Tibial artery (tissue), 4 donors: ENCODE measurements around the gene ASCL5.

ENCODE experiments used
- DNase-seq, 2 donors: peaks; one replicate each; pipeline ENCODE4 v3.0.0-alpha.2; 2019
- H3K27ac ChIP-seq, 2 donors: fragments of 200-600 bp; sonication (generic) in 1 of 2; 1 replicate in 1 of 2; 2 replicates in 1 of 2; pipeline ENCODE4 v1.5.1; 2018 to 2019; ENCODE audit warnings: mild to moderate bottlenecking in 1 of 2
- H3K27me3 ChIP-seq, 2 donors: fragments of 200-600 bp; sonication (generic) in 1 of 2; one replicate each; pipeline versions ENCODE4 v1.5.1 to v1.6.0; 2016 to 2019
- H3K36me3 ChIP-seq, 3 donors: fragments of 200-600 bp; sonication (generic) in 2 of 3; one replicate each; pipeline ENCODE4 v1.5.1; 2016 to 2019; ENCODE audit warnings: mild to moderate bottlenecking in 2 of 3
- H3K4me1 ChIP-seq, 4 donors: fragments of 200-600 bp; sonication (generic) in 2 of 4; 1 replicate in 3 of 4; 2 replicates in 1 of 4; pipeline ENCODE4 v1.5.1; 2016 to 2019
- H3K4me3 ChIP-seq, 2 donors: fragments of 200-600 bp; sonication (generic) in 1 of 2; 1 replicate in 1 of 2; 2 replicates in 1 of 2; pipeline ENCODE4 v1.5.1; 2018 to 2019; ENCODE audit warnings: mild to moderate bottlenecking in 2 of 2
- H3K9me3 ChIP-seq, 3 donors: fragments of 200-600 bp; sonication (generic) in 1 of 3; one replicate each; pipeline ENCODE4 v1.5.1; 2016 to 2019
- CTCF ChIP-seq, 2 experiments: fragments of 200-600 bp in 1 of 2; fragments of 450-650 bp in 1 of 2; IDR thresholded peaks; one replicate each; pipeline ENCODE4 v1.5.1; 2017 to 2019; ENCODE audit warnings: antibody characterized with exemption in 2 of 2, mild to moderate bottlenecking in 1 of 2, moderate library complexity in 1 of 2
- intact Hi-C: fragments of 100-400 bp; cut with DNase I; formaldehyde crosslinking; loops from one replicate; pipeline ENCODE4 v1.15.0; 2023; ENCODE audit warnings: low total_unique reads

Gene ASCL5

GRCh38 chr1:201146626-201147390 lies 19.8 kb upstream of the ASCL5 start:
- H3K36me3 ChIP-seq: peaks cover 31 to 96% (median 83%) of the 10 kb centered on the region in 3 donors

GRCh38 chr1:201145816-201146215 lies 18.8 kb upstream of the ASCL5 start:
- Histone ChIP-seq H3K4me3 (no peak overlapping the region), H3K27me3 (no peaks in the 10 kb centered on the region), H3K9me3 (no peaks in the 10 kb centered on the region), H3K4me1 (peaks cover 0 to 24% (median 14%) of the 10 kb centered on the region in 4 donors), H3K36me3 (peaks cover 24 to 97% (median 85%) of the 10 kb centered on the region in 3 donors), H3K27ac (no peak overlapping the region)
- TF ChIP-seq CTCF (IDR thresholded peaks at IDR 0.05): no peak
- no peak for DNase-seq
- intact Hi-C loops: no loop called here

More at GRCh38 chr1:201146626-201147390, 19.8 kb upstream of the ASCL5 start:
- no peak for TF ChIP-seq CTCF (IDR thresholded peaks at IDR 0.05)
- no peaks in the 10 kb centered on the region for H3K9me3 ChIP-seq
- no peak overlapping the region for H3K4me3 ChIP-seq
- intact Hi-C loops: no loop called here
- no peaks in the 10 kb centered on the region for H3K27me3 ChIP-seq
- DNase-seq: peak in 1 of 2 donors; percentile 51
- no peak overlapping the region for H3K27ac ChIP-seq
- peaks cover 0 to 24% (median 14%) of the 10 kb centered on the region in 4 donors for H3K4me1 ChIP-seq

GRCh38 chr1:201145132-201145531 lies 18.1 kb upstream of the ASCL5 start:
- Histone ChIP-seq H3K27ac (no peak overlapping the region), H3K27me3 (no peaks in the 10 kb centered on the region), H3K4me3 (no peak overlapping the region), H3K4me1 (peaks cover 0 to 24% (median 14%) of the 10 kb centered on the region in 4 donors), H3K9me3 (no peaks in the 10 kb centered on the region), H3K36me3 (peaks cover 24 to 98% (median 84%) of the 10 kb centered on the region in 3 donors)
- intact Hi-C loops: no loop called here
- peak in 1 of 2 donors; percentile 17 for DNase-seq
- no peak for TF ChIP-seq CTCF (IDR thresholded peaks at IDR 0.05)

- TF ChIP-seq CTCF (IDR thresholded peaks at IDR 0.05): no peak
- Histone ChIP-seq H3K4me3 (no peak overlapping the region), H3K27me3 (no peaks in the 10 kb centered on the region), H3K36me3 (peaks cover 24 to 98% (median 82%) of the 10 kb centered on the region in 3 donors), H3K4me1 (peaks cover 0 to 24% (median 14%) of the 10 kb centered on the region in 4 donors), H3K9me3 (no peaks in the 10 kb centered on the region), H3K27ac (no peak overlapping the region)
- intact Hi-C loops: no loop called here
- DNase-seq: peak in 1 of 2 donors; percentile 49
Measured at GRCh38 chr1:201144701-201145100, 17.7 kb upstream of the ASCL5 start.

- H3K27ac ChIP-seq: no peak overlapping the region
- peaks cover 0 to 28% (median 16%) of the 10 kb centered on the region in 4 donors for H3K4me1 ChIP-seq
- H3K27me3 ChIP-seq: no peaks in the 10 kb centered on the region
- no peaks in the 10 kb centered on the region for H3K9me3 ChIP-seq
- peaks cover 22 to 98% (median 85%) of the 10 kb centered on the region in 3 donors for H3K36me3 ChIP-seq
- intact Hi-C loops: no loop called here
- H3K4me3 ChIP-seq: no peak overlapping the region
- DNase-seq: peak in 1 of 2 donors; percentile 57
- no peak for TF ChIP-seq CTCF (IDR thresholded peaks at IDR 0.05)
Measured at GRCh38 chr1:201143726-201144635, 17.0 kb upstream of the ASCL5 start.
